IMR-90 (cell line): Measurements from ENCODE around the gene CEP290. TPM values are rescaled to one million over a fixed set of nuclear protein-coding genes. Genes with fewer than 3 reads are reported as not detected.

Experiments used
- ATAC-seq: fragments of 200-7000 bp; cut with Tn5 transposase; 2 replicates; pipeline ENCODE4 v1.9.1; 2020; ENCODE audit warnings: low read depth, mild to moderate bottlenecking, moderate library complexity
- BruUV-seq: library from RNA; stranded (reverse); fragments of 400-500 nt; replicated peaks from 2 replicates; lab custom pipeline; 2021; lab: Mats Ljungman, UMichigan
- CTCF ChIA-PET: fragments of 300-600 bp; formaldehyde crosslinking; extraction: SDS; loops from one replicate; lab custom pipeline; 2021; ENCODE audit warnings: antibody characterized with exemption; lab: Yijun Ruan, JAX
- POLR2A ChIA-PET: fragments of 300-600 bp; sonication (Branson Sonifier 250); formaldehyde crosslinking; loops from one replicate; lab custom pipeline; 2022; ENCODE audit warnings: antibody characterized with exemption; ENCODE audit not compliant: unreplicated experiment; lab: Charles Lee
- DNase-seq: peaks from one replicate; pipeline ENCODE4 v3.0.0; 2013
- H2AFZ ChIP-seq: replicated peaks from 2 replicates; pipeline ENCODE3; 2013; ENCODE audit warnings: low read length, mild to moderate bottlenecking; ENCODE audit not compliant: poor library complexity
- H2AK5ac ChIP-seq: 2 replicates; pipeline ENCODE4 v1.6.1; 2013; ENCODE audit warnings: low read depth, low read length, inconsistent platforms
- H2AK9ac ChIP-seq: replicated peaks from 2 replicates; pipeline ENCODE3; 2013; ENCODE audit warnings: mild to moderate bottlenecking, low read depth, low read length, moderate library complexity; ENCODE audit not compliant: poor library complexity
- H2BK120ac ChIP-seq: 2 replicates; pipeline ENCODE4 v1.6.1; 2013; ENCODE audit warnings: low read depth, low read length, inconsistent platforms
- H2BK15ac ChIP-seq: 3 replicates; pipeline ENCODE4 v1.6.1; 2013; ENCODE audit warnings: low read depth, low read length, inconsistent platforms
- H2BK20ac ChIP-seq: 2 replicates; pipeline ENCODE4 v1.6.1; 2013; ENCODE audit warnings: low read depth, mild to moderate bottlenecking, inconsistent platforms, low read length, moderate library complexity
- H2BK5ac ChIP-seq: 2 replicates; pipeline ENCODE4 v1.6.1; 2013; ENCODE audit warnings: mild to moderate bottlenecking, low read depth, low read length, inconsistent platforms; ENCODE audit not compliant: poor library complexity, severe bottlenecking
- H3K14ac ChIP-seq: replicated peaks from 2 replicates; pipeline ENCODE4 v1.6.1; 2013; ENCODE audit warnings: low read depth, low read length, inconsistent platforms
- H3K18ac ChIP-seq: 2 replicates; pipeline ENCODE4 v1.6.1; 2013; ENCODE audit warnings: low read depth, low read length, control low read depth
- H3K23ac ChIP-seq: 2 replicates; pipeline ENCODE4 v1.6.1; 2013; ENCODE audit warnings: low read depth, low read length, inconsistent platforms
- H3K27ac ChIP-seq: 2 replicates; pipeline ENCODE4 v1.5.1; 2013; ENCODE audit warnings: mild to moderate bottlenecking, control low read depth, low read length; ENCODE audit not compliant: insufficient read depth
- H3K27me3 ChIP-seq: 2 replicates; pipeline ENCODE4 v1.6.1; 2013; ENCODE audit warnings: low read length; ENCODE audit not compliant: control insufficient read depth, insufficient read depth
- H3K36me3 ChIP-seq: 2 replicates; pipeline ENCODE4 v1.6.1; 2013; ENCODE audit warnings: low read length, mixed read lengths; ENCODE audit not compliant: control insufficient read depth, insufficient read depth
- H3K4ac ChIP-seq: 2 replicates; pipeline ENCODE4 v1.6.1; 2013; ENCODE audit warnings: low read depth, low read length, inconsistent platforms
- H3K4me1 ChIP-seq: 2 replicates; pipeline ENCODE4 v1.6.1; 2013; ENCODE audit warnings: low read length, mixed read lengths; ENCODE audit not compliant: control insufficient read depth, insufficient read depth
- H3K4me2 ChIP-seq: 2 replicates; pipeline ENCODE4 v1.6.1; 2013; ENCODE audit warnings: low read depth, mild to moderate bottlenecking, control low read depth, low read length, moderate library complexity
- H3K4me3 ChIP-seq: 2 replicates; pipeline ENCODE4 v1.5.1; 2013; ENCODE audit warnings: low read depth, mild to moderate bottlenecking, control low read depth, low read length, moderate library complexity; ENCODE audit not compliant: insufficient read depth
- H3K56ac ChIP-seq: 2 replicates; pipeline ENCODE4 v1.6.1; 2013; ENCODE audit warnings: low read length, inconsistent platforms; ENCODE audit not compliant: insufficient read depth; ENCODE audit errors: extremely low read depth
- H3K79me1 ChIP-seq, 2 experiments: 2 replicates each; pipeline ENCODE4 v1.6.1; 2013; ENCODE audit warnings: low read length in 2 of 2, inconsistent platforms in 1 of 2, low read depth in 1 of 2
- H3K9ac ChIP-seq: 2 replicates; pipeline ENCODE4 v1.6.1; 2013; ENCODE audit warnings: low read depth, low read length, control low read depth
- H3K9me1 ChIP-seq: 2 replicates; pipeline ENCODE4 v1.6.1; 2013; ENCODE audit warnings: low read length, inconsistent platforms; ENCODE audit not compliant: insufficient read depth
- H3K9me3 ChIP-seq: 2 replicates; pipeline ENCODE4 v1.6.1; 2013; ENCODE audit warnings: low read length; ENCODE audit not compliant: control insufficient read depth, insufficient read depth
- H4K20me1 ChIP-seq: 2 replicates; pipeline ENCODE4 v1.6.1; 2013; ENCODE audit warnings: low read length, inconsistent platforms; ENCODE audit not compliant: insufficient read depth
- H4K5ac ChIP-seq: 2 replicates; pipeline ENCODE4 v1.6.1; 2013; ENCODE audit warnings: mild to moderate bottlenecking, low read depth, low read length, control low read depth
- H4K8ac ChIP-seq, 2 experiments: 2 replicates each; pipeline ENCODE4 v1.6.1; 2013; ENCODE audit warnings: low read depth in 2 of 2, low read length in 2 of 2, control low read depth in 1 of 2, inconsistent platforms in 1 of 2
- H4K91ac ChIP-seq: 2 replicates; pipeline ENCODE4 v1.6.1; 2013; ENCODE audit warnings: low read depth, low read length, inconsistent platforms; ENCODE audit not compliant: insufficient read depth
- CEBPB ChIP-seq: IDR thresholded peaks from 2 replicates; pipeline ENCODE4 v1.6.1; 2012; ENCODE audit warnings: low read depth, low read length, improper control_type of control experiment
- CHD1 ChIP-seq: IDR thresholded peaks from 2 replicates; pipeline ENCODE4 v1.6.1; 2012; ENCODE audit warnings: low read depth, low read length, improper control_type of control experiment
- MAFK ChIP-seq: IDR thresholded peaks from 2 replicates; pipeline ENCODE4 v1.6.1; 2012; ENCODE audit warnings: low read depth, low read length, improper control_type of control experiment
- NFE2L2 ChIP-seq: fragments of 150-350 bp; IDR thresholded peaks from 2 replicates; pipeline ENCODE4 v1.6.1; 2016; ENCODE audit warnings: low read depth, mild to moderate bottlenecking, low read length
- RAD21 ChIP-seq: IDR thresholded peaks from 2 replicates; pipeline ENCODE4 v1.6.1; 2012; ENCODE audit warnings: low read length, improper control_type of control experiment
- SMC3 ChIP-seq: fragments of 150-350 bp; IDR thresholded peaks from 2 replicates; pipeline ENCODE4 v1.6.1; 2016; ENCODE audit warnings: low read depth, mild to moderate bottlenecking, antibody characterized with exemption, low read length, moderate library complexity
- dilution Hi-C: fragments of 300-500 bp; cut with HindIII; formaldehyde crosslinking; loops from one replicate; pipeline ENCODE4 v1.14.3; 2018; ENCODE audit warnings: low sequenced_read_pairs; ENCODE audit not compliant: unreplicated experiment
- in situ Hi-C: fragments of 300-500 bp; cut with MboI; formaldehyde crosslinking; loops from 3 replicates; pipeline ENCODE4 v1.14.3; 2019; ENCODE audit warnings: low sequenced_read_pairs, inconsistent platforms, mixed read lengths
- intact Hi-C: fragments of 100-400 bp; cut with micrococcal nuclease; formaldehyde crosslinking; loops from 2 replicates; pipeline ENCODE4 v1.10.0; 2022
- polyA plus RNA-seq, 3 experiments: library from polyadenylated mRNA; depleted of rRNA; stranded (reverse); fragments of >200 nt; gene quantifications; 2 replicates each; pipeline ENCODE4 v1.2.3, GENCODE V29; 2012; ENCODE audit warnings: low replicate concordance in 1 of 3
- total RNA-seq: library from RNA; depleted of rRNA; stranded (reverse); fragments of >200 nt; gene quantifications from 2 replicates; pipeline ENCODE4 v1.2.3, GENCODE V29; 2012
- TF ChIP-seq, protein P1 (sequence below): conservative IDR thresholded peaks from 2 replicates; pipeline ENCODE4 v1.5.1; 2012; ENCODE audit warnings: mild to moderate bottlenecking, low read depth, low read length, improper control_type of control experiment

The CEP290 gene
- total and polyA plus RNA-seq, 2 of the 4 experiments (the other 2 are of a cell fraction) = 4.3 to 7.9 TPM

DNA sequence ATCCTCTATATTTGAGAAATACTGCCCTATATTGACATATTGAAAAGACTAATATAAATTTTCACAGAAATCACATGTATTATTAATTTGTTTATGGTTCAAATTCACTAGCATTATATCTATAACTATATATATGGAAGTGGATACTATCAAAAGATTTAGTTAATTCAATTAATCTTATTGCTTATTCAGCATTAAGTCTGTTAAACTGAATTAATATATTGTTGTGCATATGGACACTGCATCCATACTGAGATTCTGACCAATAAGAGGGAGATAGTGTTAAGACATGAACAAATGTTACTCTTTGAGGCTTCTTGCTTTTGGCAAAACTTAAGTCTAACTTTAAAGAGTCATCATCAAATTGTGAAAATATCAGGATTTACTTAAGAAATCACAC is 60.6 kb downstream of the CEP290 start:
- Histone ChIP-seq H3K9ac (no peak overlapping the region), H2AK5ac (no peak overlapping the region), H2BK5ac (no peak overlapping the region), H2BK20ac (no peak overlapping the region), H3K4me2 (no peak overlapping the region), H3K18ac (no peak overlapping the region), H3K79me1 (no peaks in the 10 kb centered on the region), H3K4me1 (no peaks in the 10 kb centered on the region), H3K27me3 (no peaks in the 10 kb centered on the region), H3K9me3 (no peaks in the 10 kb centered on the region), H4K20me1 (no peaks in the 10 kb centered on the region), H3K23ac (no peak overlapping the region), H4K91ac (no peak overlapping the region), H3K4ac (no peak overlapping the region), H3K27ac (no peak overlapping the region), H4K8ac (no peak overlapping the region), H3K9me1 (no peaks in the 10 kb centered on the region), H2BK120ac (no peak overlapping the region), H3K36me3 (peaks cover 8% of the 10 kb centered on the region), H4K5ac (no peak overlapping the region), H2AFZ (no peak overlapping the region), H2BK15ac (no peak overlapping the region), H3K4me3 (no peak overlapping the region), H2AK9ac (no peak overlapping the region), H3K56ac (no peak overlapping the region), H3K14ac (no peak overlapping the region)
- peak; percentile 79 for TF ChIP-seq MAFK
- TF ChIP-seq, protein P1, sequence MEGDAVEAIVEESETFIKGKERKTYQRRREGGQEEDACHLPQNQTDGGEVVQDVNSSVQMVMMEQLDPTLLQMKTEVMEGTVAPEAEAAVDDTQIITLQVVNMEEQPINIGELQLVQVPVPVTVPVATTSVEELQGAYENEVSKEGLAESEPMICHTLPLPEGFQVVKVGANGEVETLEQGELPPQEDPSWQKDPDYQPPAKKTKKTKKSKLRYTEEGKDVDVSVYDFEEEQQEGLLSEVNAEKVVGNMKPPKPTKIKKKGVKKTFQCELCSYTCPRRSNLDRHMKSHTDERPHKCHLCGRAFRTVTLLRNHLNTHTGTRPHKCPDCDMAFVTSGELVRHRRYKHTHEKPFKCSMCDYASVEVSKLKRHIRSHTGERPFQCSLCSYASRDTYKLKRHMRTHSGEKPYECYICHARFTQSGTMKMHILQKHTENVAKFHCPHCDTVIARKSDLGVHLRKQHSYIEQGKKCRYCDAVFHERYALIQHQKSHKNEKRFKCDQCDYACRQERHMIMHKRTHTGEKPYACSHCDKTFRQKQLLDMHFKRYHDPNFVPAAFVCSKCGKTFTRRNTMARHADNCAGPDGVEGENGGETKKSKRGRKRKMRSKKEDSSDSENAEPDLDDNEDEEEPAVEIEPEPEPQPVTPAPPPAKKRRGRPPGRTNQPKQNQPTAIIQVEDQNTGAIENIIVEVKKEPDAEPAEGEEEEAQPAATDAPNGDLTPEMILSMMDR = no peak
- TF ChIP-seq RAD21 = no peak
- TF ChIP-seq SMC3 = no peak
- no peak for TF ChIP-seq NFE2L2
- no peak for TF ChIP-seq CHD1
- no peak for TF ChIP-seq CEBPB
- in situ Hi-C loops = no loop called here
- ATAC-seq (no peak), DNase-seq (no peak)
- ChIA-PET POLR2A (no interaction called here), CTCF (no interaction called here)
- intact Hi-C loops = no loop called here
- BruUV-seq = no TSS peak
- dilution Hi-C loops = no loop called here
